CD4-positive, alpha-beta T cell treated with Interleukin-17A for 4 hours (primary cell): Measurements from ENCODE around the gene COX8C.
"Not testable (repeated sequence)": the region's sequence is repeated elsewhere in the genome, so short reads cannot be mapped to it uniquely, and the experiment has no call there.

Source experiments
- DNase-seq: peaks from one replicate; pipeline ENCODE4 v3.0.0-alpha.2; 2020; ENCODE audit warnings: mixed read lengths

Gene COX8C

GRCh38 chr14:93322929-93323599 lies 23.9 kb upstream of the COX8C start:
- DNase-seq = no peak

GRCh38 chr14:93323600-93324174 lies 23.3 kb upstream of the COX8C start:
- no peak for DNase-seq

GRCh38 chr14:93326196-93326595 lies 20.8 kb upstream of the COX8C start:
- DNase-seq = no peak

- DNase-seq = no peak
Observed at GRCh38 chr14:93328546-93328945, 18.4 kb upstream of the COX8C start.

- DNase-seq = no peak
Observed at GRCh38 chr14:93329965-93330608, 16.9 kb upstream of the COX8C start.

GRCh38 chr14:93330609-93331000 lies 16.4 kb upstream of the COX8C start:
- DNase-seq = no peak

- no peak for DNase-seq
Observed at GRCh38 chr14:93331002-93331727, 15.8 kb upstream of the COX8C start.

- DNase-seq = no peak
Observed at GRCh38 chr14:93331728-93332396, 15.1 kb upstream of the COX8C start.

- DNase-seq = no peak
Observed at GRCh38 chr14:93332397-93332852, 14.6 kb upstream of the COX8C start.

GRCh38 chr14:93332853-93333630 lies 13.9 kb upstream of the COX8C start, which contains the start of gene BTBD7:
BTBD7 (minus strand) TSS chr14:93333036; CDS start chr14:93296051, 36,985 bp downstream.
- DNase-seq = peak; percentile 96

- no peak for DNase-seq
Observed at GRCh38 chr14:93333631-93334103, 13.3 kb upstream of the COX8C start.

- no peak for DNase-seq
Observed at GRCh38 chr14:93337143-93337753, 9.7 kb upstream of the COX8C start.

- no peak for DNase-seq
Observed at GRCh38 chr14:93337884-93338283, 9.1 kb upstream of the COX8C start.

- DNase-seq = no peak
Observed at GRCh38 chr14:93343266-93343665, 3.7 kb upstream of the COX8C start.

- no peak for DNase-seq
Observed at GRCh38 chr14:93343797-93344196, 3.2 kb upstream of the COX8C start.

GRCh38 chr14:93347850-93348249 lies 868 bp downstream of the COX8C start:
- no peak for DNase-seq

- no peak for DNase-seq
Observed at GRCh38 chr14:93348292-93348691, 1.3 kb downstream of the COX8C start.

GRCh38 chr14:93354873-93355272 lies 7.9 kb downstream of the COX8C start:
- not testable (repeated sequence) for DNase-seq

GRCh38 chr14:93368996-93369712 lies 22.2 kb downstream of the COX8C start:
- DNase-seq = no peak

GRCh38 chr14:93369713-93370266 lies 22.8 kb downstream of the COX8C start:
- DNase-seq = no peak
